KMS-11 (cell line): ENCODE results near the gene RAP1GAP2.

Experiments
- H2AFZ ChIP-seq: fragments of 200-600 bp; sonication (generic); 2 replicates; pipeline ENCODE4 v1.6.1; 2016; ENCODE audit warnings: antibody characterized with exemption, mixed run types, low read depth
- H3K27ac ChIP-seq: fragments of 200-600 bp; sonication (generic); 2 replicates; pipeline ENCODE4 v1.6.1; 2016; ENCODE audit warnings: mild to moderate bottlenecking, mixed run types
- H3K27me3 ChIP-seq: fragments of 200-600 bp; sonication (generic); 2 replicates; pipeline ENCODE4 v1.6.1; 2017; ENCODE audit warnings: mild to moderate bottlenecking, low read depth, mixed run types, moderate library complexity; ENCODE audit not compliant: insufficient read depth
- H3K36me3 ChIP-seq: fragments of 200-600 bp; sonication (generic); 2 replicates; pipeline ENCODE4 v1.6.1; 2017; ENCODE audit warnings: mild to moderate bottlenecking, mixed run types; ENCODE audit not compliant: insufficient read depth
- H3K4me1 ChIP-seq: fragments of 200-600 bp; sonication (generic); 2 replicates; pipeline ENCODE4 v1.6.1; 2016; ENCODE audit warnings: mild to moderate bottlenecking, low read depth, mixed run types; ENCODE audit not compliant: poor library complexity, severe bottlenecking
- H3K4me2 ChIP-seq: fragments of 200-600 bp; sonication (generic); 2 replicates; pipeline ENCODE4 v1.7.0; 2016; ENCODE audit warnings: mild to moderate bottlenecking, mixed run types
- H3K4me3 ChIP-seq: fragments of 200-600 bp; sonication (generic); IDR thresholded peaks from 2 replicates; pipeline ENCODE4 v1.6.1; 2017; ENCODE audit warnings: low read depth, low read length, mixed read lengths; ENCODE audit not compliant: insufficient read depth
- H3K79me2 ChIP-seq: fragments of 200-600 bp; sonication (generic); 2 replicates; pipeline ENCODE4 v1.6.1; 2016; ENCODE audit warnings: low read depth, mixed run types; ENCODE audit not compliant: insufficient read depth
- H3K9ac ChIP-seq: fragments of 200-600 bp; sonication (generic); 2 replicates; pipeline ENCODE4 v1.6.1; 2016; ENCODE audit warnings: mild to moderate bottlenecking, mixed run types
- H4K20me1 ChIP-seq: fragments of 200-600 bp; sonication (generic); 2 replicates; pipeline ENCODE4 v1.6.1; 2016; ENCODE audit warnings: mild to moderate bottlenecking, mixed run types; ENCODE audit not compliant: insufficient read depth
- CTCF ChIP-seq: fragments of 200-600 bp; sonication (generic); conservative IDR thresholded peaks from 2 replicates; pipeline ENCODE4 v1.6.1; 2017; ENCODE audit warnings: low read depth, mild to moderate bottlenecking, antibody characterized with exemption, low read length, moderate library complexity, mixed read lengths

RAP1GAP2 gene

GRCh38 chr17:2947996-2948550 lies 151.8 kb downstream of the RAP1GAP2 start:
- Histone ChIP-seq H2AFZ (no peak overlapping the region), H4K20me1 (no peaks in the 10 kb centered on the region), H3K27ac (no peak overlapping the region), H3K4me1 (no peaks in the 10 kb centered on the region), H3K4me3 (no peak overlapping the region), H3K27me3 (peaks cover 6% of the 10 kb centered on the region; the same call in 1 of the 2 replicates), H3K4me2 (no peak overlapping the region), H3K36me3 (no peaks in the 10 kb centered on the region), H3K9ac (no peak overlapping the region), H3K79me2 (no peaks in the 10 kb centered on the region)
- TF ChIP-seq CTCF, result no peak

- H3K27ac ChIP-seq, result no peak overlapping the region
- H2AFZ ChIP-seq, result no peak overlapping the region
- H4K20me1 ChIP-seq, result no peaks in the 10 kb centered on the region
- H3K36me3 ChIP-seq, result no peaks in the 10 kb centered on the region
- H3K9ac ChIP-seq, result no peak overlapping the region
- no peak overlapping the region for H3K4me3 ChIP-seq
- no peaks in the 10 kb centered on the region for H3K79me2 ChIP-seq
- no peaks in the 10 kb centered on the region for H3K4me1 ChIP-seq
- no peak for TF ChIP-seq CTCF
- peaks cover 6% of the 10 kb centered on the region; the same call in 1 of the 2 replicates for H3K27me3 ChIP-seq
- H3K4me2 ChIP-seq, result no peak overlapping the region
Measured at GRCh38 chr17:2948721-2949468, 152.7 kb downstream of the RAP1GAP2 start.

- no peaks in the 10 kb centered on the region for H3K79me2 ChIP-seq
- no peak overlapping the region for H3K27ac ChIP-seq
- no peak overlapping the region for H3K9ac ChIP-seq
- no peak overlapping the region for H3K4me3 ChIP-seq
- no peak overlapping the region for H2AFZ ChIP-seq
- H3K27me3 ChIP-seq, result peaks cover 6% of the 10 kb centered on the region; the same call in 1 of the 2 replicates
- no peaks in the 10 kb centered on the region for H3K36me3 ChIP-seq
- H3K4me1 ChIP-seq, result no peaks in the 10 kb centered on the region
- H4K20me1 ChIP-seq, result no peaks in the 10 kb centered on the region
- TF ChIP-seq CTCF, result no peak
- no peak overlapping the region for H3K4me2 ChIP-seq
Measured at GRCh38 chr17:2949469-2950044, 153.3 kb downstream of the RAP1GAP2 start.

GRCh38 chr17:2950846-2951245 lies 154.6 kb downstream of the RAP1GAP2 start:
- Histone ChIP-seq H3K4me2 (no peak overlapping the region), H3K36me3 (no peaks in the 10 kb centered on the region), H3K4me3 (no peak overlapping the region), H3K79me2 (no peaks in the 10 kb centered on the region), H2AFZ (no peak overlapping the region), H3K9ac (no peak overlapping the region), H4K20me1 (no peaks in the 10 kb centered on the region), H3K4me1 (no peaks in the 10 kb centered on the region), H3K27me3 (peaks cover 4% of the 10 kb centered on the region; the same call in 1 of the 2 replicates), H3K27ac (no peak overlapping the region)
- no peak for TF ChIP-seq CTCF
